GM19467 (cell line): ENCODE measurements around the gene EWSR1.
A peak's percentile ranks its signal among the peaks of the same experiment; 100 is the strongest.

Source experiments
- ATAC-seq: cut with Tn5 transposase; IDR thresholded peaks from one replicate; pipeline ENCODE4 v1.9.1; 2021; ENCODE audit warnings: mild to moderate bottlenecking, moderate library complexity; ENCODE audit not compliant: unreplicated experiment

The EWSR1 gene

DNA sequence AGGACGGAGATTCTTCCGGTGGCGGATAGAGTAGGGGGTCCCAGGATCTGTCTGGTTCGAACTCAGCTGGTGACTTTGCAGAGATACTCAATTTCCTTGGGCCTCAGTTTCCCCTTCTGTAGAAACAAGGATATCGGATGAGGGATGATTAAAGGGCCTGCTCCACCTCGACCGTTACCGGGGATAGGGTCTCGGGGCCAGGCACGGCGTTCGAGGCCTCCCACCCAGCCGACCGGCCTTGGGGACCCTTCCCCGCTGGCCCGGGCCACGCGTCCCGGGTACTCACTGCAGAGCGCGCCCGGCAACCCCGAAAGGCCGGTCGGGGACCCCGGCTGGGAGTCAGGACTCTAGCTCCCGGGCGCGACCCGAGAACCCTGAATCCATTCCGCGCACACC lies 608 bp upstream of the EWSR1 start:
- ATAC-seq: peak; percentile 16

DNA sequence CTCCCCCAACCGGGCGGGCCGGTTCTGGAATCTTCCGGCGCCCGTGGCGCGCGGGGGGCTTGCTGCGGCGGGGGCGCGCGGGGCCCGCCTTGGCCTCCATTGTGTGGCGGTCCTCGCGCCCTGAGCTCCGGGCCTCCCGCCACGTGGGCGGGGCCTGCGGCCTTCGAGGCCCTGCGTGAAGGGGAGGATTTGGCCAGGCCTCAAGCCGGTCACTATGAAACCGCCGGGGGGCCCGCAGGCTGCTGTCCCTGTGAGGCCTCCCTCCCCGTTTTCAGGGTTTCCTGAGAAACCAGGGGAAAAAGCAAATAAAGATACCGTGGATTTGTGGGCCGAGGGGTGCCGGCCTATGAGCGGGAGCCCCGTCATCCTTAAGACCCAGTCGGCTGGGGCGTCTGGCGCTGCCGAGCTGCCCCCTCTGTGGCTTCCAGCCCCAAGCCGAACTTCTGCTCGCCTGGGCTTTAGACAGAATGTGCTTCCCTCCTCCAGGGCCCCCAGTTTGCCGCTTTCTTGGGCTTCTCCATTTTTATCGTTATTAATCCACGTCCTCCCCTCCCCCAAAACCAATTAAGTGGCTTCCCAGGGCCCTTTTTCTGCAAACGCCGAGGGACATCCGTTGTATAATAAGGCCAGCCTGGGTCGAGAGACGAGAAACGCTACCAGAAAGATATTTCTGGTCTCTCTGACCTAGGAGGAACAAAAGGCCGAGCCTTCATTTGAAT lies 602 bp downstream of the EWSR1 start:
- ATAC-seq: peak; percentile 15

GRCh38 chr22:29269230-29269604 lies 1.1 kb downstream of the EWSR1 start:
- ATAC-seq: no peak

GRCh38 chr22:29269731-29270474 lies 1.8 kb downstream of the EWSR1 start:
- ATAC-seq: no peak

- no peak for ATAC-seq
Observed at GRCh38 chr22:29270475-29271271, 2.6 kb downstream of the EWSR1 start.

GRCh38 chr22:29272624-29273023 lies 4.6 kb downstream of the EWSR1 start:
- no peak for ATAC-seq

DNA sequence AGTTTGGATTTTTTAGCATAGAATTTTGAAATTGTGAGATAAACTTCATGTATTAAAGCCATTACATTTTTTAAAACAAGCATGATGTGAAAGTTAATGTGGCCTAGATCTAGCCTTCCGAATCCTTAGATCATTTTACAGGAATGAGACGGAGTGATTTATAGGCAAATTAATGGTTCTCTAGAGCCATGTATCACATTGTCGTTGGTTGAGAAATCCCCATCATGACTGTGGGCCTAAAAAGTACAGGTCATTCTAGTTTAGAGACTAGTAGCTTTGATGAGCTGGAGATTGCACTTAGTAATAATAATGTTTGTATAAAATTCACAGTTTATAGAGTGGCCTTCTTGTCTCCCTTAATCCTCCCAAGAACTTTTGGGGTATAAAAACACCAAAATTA lies 7.1 kb downstream of the EWSR1 start:
- no peak for ATAC-seq

GRCh38 chr22:29275819-29276565 lies 7.9 kb downstream of the EWSR1 start:
- no peak for ATAC-seq

GRCh38 chr22:29277927-29278326 lies 9.9 kb downstream of the EWSR1 start:
- ATAC-seq: no peak

DNA sequence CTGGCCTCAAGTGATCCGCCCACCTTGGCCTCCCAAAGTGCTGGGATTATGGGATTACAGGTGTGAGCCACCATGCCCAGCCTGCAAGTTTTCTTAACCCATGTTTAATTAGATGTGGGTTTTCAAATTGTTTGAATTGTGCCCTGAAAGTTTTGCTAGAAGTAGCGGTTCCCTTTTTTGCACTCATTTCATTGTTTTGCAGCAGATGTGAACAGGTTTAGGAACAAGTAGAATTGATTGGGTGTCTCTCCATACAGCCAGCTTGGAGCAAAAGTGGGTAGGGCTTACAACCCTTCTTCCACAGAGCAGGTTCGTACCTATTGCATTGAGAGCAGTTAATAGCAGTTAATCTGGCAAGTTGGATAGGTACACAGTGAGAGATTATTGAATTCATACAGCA lies 16.1 kb downstream of the EWSR1 start:
- ATAC-seq: no peak

GRCh38 chr22:29288837-29289236 lies 20.8 kb downstream of the EWSR1 start:
- ATAC-seq: no peak

DNA sequence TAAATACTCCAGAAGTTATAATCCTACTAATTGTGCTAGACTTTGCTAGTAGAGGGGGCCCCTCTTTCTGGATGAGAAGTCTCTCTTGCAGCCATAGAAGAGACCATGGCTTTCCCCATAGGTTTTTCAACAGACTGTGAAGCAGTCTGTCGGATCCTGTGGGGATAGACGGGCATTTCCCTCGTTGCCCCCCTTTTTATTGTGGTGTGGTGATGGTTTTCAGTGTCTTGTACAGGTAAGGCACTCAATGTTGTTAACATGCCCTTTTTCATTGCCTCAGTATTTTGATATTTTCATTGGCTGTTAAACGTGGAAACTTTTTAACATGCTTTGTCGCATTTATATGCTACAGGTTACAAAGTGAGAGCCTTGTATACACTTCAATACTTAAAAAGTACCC lies 22.0 kb downstream of the EWSR1 start:
- no peak for ATAC-seq

DNA sequence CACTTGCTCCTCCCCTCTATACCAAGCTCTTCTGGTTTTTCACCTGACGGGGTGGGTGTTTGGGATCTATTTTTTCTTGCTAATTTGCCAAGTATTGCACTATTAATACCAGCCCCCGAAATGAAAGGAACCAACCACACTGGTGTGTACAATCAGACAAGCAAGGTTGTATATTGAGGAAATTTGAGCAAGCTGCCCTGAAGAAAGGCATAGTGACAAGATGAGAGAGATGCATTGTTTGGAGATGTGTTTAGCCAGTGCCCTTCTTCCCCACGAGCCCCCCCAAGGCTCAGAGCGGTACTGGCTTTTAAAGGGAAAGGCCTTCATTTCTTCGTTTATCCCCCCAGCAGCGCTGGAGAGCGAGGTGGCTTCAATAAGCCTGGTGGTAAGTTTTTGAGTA lies 23.1 kb downstream of the EWSR1 start:
- ATAC-seq: no peak

- no peak for ATAC-seq
Observed at GRCh38 chr22:29292379-29292778, 24.3 kb downstream of the EWSR1 start.

DNA sequence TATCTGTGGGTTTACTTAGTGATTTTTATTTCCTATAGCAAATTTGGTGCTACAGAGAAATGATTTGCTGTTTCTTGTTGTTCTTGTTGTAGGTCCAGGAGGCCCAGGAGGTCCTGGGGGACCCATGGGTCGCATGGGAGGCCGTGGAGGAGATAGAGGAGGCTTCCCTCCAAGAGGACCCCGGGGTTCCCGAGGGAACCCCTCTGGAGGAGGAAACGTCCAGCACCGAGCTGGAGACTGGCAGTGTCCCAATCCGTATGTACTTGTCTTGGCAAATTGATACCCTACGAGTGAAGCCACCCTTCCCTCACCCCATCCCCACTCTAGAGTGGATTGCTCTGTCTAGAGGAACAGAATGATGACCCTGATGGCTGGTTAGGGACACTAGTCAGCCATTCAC lies 30.6 kb downstream of the EWSR1 start:
- no peak for ATAC-seq

DNA sequence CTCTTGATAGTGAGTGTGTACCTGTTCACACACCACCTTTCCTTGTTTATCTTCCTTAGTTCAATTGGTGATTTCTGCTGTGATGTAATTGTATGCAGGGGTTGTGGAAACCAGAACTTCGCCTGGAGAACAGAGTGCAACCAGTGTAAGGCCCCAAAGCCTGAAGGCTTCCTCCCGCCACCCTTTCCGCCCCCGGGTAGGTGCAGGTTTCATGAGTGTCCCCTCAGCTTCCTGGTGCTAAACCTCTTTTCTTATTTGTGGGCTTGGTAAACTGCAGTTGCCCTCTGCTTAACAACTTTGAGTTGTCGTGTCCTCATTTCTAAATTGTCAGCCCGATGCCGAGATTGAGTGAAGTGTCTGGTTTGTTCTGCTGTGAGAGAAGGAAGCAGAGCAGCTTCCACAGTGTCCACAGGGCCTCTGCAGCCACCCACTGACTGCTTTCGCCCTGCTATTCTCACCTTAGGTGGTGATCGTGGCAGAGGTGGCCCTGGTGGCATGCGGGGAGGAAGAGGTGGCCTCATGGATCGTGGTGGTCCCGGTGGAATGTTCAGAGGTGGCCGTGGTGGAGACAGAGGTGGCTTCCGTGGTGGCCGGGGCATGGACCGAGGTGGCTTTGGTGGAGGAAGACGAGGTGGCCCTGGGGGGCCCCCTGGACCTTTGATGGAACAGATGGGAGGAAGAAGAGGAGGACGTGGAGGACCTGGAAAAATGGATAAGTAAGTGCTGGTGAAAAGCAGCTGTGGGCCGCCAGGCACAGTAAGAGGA lies 31.2 kb downstream of the EWSR1 start:
- no peak for ATAC-seq

GRCh38 chr22:29300467-29300806 lies 32.4 kb downstream of the EWSR1 start:
- ATAC-seq: no peak

GRCh38 chr22:29300807-29301601 lies 32.9 kb downstream of the EWSR1 start:
- no peak for ATAC-seq

GRCh38 chr22:29301716-29302401 lies 33.8 kb downstream of the EWSR1 start:
- ATAC-seq: no peak
